Measurements from ENCODE around the gene FKBP15.
"Not testable (repeated sequence)": the region's sequence is repeated elsewhere in the genome, so short reads cannot be mapped to it uniquely, and the experiment has no call there.

FKBP15 gene, protein sequence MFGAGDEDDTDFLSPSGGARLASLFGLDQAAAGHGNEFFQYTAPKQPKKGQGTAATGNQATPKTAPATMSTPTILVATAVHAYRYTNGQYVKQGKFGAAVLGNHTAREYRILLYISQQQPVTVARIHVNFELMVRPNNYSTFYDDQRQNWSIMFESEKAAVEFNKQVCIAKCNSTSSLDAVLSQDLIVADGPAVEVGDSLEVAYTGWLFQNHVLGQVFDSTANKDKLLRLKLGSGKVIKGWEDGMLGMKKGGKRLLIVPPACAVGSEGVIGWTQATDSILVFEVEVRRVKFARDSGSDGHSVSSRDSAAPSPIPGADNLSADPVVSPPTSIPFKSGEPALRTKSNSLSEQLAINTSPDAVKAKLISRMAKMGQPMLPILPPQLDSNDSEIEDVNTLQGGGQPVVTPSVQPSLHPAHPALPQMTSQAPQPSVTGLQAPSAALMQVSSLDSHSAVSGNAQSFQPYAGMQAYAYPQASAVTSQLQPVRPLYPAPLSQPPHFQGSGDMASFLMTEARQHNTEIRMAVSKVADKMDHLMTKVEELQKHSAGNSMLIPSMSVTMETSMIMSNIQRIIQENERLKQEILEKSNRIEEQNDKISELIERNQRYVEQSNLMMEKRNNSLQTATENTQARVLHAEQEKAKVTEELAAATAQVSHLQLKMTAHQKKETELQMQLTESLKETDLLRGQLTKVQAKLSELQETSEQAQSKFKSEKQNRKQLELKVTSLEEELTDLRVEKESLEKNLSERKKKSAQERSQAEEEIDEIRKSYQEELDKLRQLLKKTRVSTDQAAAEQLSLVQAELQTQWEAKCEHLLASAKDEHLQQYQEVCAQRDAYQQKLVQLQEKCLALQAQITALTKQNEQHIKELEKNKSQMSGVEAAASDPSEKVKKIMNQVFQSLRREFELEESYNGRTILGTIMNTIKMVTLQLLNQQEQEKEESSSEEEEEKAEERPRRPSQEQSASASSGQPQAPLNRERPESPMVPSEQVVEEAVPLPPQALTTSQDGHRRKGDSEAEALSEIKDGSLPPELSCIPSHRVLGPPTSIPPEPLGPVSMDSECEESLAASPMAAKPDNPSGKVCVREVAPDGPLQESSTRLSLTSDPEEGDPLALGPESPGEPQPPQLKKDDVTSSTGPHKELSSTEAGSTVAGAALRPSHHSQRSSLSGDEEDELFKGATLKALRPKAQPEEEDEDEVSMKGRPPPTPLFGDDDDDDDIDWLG
- 90.6 to 93.1 reads per million in 2 donors for total RNA-seq

DNA sequence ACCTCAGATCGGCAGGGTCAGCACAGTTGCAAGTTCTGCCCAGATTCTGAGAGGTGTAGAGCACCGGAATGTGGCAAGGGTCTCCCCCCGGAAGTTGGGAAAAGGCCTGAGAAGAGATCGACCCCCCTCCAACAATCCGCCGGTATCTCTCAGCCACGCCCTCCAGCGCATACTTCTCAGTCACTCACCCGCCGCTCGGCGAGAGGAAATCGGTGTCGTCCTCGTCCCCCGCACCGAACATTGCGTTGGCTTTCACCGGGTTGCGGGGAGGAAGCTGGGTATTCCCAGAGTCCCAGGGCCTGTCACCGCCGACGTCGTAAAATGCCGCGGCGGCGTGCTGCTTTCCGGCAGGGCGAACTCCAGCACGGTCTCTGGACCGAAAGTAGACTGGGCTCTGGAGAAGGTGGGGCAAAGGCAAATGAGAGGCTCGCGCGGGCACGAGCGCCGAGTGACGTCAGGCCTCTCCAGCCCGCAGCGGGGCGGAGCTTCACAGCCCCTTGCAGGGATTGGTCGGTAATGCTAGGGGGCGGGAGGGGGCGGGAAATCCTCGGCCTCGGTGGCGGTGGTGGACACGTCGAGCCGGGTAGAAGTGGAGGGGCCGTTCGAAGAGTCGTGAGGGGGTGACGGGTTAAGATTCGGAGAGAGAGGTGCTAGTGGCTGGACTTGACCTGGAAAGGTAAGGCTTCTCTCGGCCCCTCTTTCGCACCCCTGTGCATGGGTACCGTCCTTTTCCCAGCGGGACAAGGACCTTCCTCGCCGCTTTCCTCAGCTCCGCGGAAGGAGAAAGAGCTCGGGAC is at the start of gene FKBP15, which contains the start of gene SLC31A1:
FKBP15 (minus strand) TSS at position 275 of the 797 bp plus-strand sequence; CDS start at position 241, 34 bp downstream.
SLC31A1 (plus strand) TSS at position 542 of the 797 bp plus-strand sequence. CDS start 34,605 bp downstream, outside the sequence.
- DNase-seq: peak; percentile 95

DNA sequence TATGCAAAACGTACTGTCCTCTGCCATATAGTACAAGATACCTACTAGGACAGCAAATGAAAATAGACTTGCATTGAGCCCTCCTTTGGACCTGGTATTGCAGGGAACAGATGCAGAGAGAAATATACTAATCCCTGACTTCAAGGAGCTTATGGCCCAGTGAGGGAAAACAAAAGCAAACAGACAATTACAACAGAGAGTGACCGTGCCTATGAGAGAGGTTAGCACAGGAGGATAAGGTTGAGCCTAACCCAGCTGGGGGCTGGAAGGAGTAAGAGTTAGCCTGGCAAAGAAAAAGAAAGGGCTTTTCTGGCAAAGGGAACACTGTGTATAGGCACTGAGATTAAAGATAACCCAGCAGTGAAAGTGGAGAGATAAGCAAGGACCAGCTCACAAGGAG is 48.8 kb upstream of the FKBP15 start:
- no peak for DNase-seq

DNA sequence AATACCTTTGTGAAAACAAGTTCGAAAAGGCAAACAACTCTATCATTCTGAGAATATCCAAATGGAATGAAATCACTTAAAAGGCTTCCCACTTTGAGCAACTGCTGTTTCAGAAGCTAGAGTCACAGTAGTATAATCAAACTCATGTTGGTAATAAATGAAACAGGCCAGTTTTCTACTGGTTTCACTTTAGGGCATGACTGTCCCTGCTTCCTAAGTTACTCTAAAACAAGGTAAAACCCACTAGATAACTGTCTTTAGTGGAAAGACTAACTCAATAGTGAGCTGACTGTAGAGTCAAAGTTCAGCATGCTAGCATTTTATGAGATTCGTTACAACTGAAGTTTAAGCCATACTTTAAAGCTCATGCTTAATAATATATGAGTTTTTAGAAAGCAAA is 48.3 kb upstream of the FKBP15 start:
- DNase-seq: no peak

DNA sequence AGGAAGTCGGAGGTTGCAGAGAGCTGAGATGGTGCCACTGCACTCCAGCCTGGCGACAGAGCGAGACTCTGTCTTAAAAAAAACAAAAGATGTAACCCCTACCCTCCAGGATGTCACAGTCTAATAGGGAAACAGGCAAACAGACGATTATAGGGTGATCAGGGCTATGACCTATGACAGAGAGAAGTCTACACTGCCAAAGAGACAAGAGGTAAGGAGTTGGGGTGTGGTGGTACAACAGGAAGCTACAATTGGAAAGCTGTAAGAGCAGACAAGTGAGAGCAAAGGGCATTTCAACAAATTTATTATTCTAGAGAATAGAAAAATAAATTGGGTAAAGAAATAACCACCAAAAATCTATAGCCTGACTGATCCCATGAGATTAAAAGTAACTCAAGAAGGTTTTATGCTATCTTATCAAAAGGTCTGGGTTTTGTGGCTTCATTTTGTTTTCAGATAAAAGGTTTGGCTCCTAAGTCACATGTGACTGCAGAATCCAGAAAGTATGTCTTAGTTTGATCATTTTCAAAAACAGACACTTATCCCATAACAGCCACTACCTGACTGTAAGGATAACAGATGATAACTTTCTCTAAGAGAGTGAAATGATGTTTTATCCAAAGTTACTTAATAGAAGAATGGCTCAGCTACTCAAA is 47.0 kb upstream of the FKBP15 start:
- DNase-seq: no peak

DNA sequence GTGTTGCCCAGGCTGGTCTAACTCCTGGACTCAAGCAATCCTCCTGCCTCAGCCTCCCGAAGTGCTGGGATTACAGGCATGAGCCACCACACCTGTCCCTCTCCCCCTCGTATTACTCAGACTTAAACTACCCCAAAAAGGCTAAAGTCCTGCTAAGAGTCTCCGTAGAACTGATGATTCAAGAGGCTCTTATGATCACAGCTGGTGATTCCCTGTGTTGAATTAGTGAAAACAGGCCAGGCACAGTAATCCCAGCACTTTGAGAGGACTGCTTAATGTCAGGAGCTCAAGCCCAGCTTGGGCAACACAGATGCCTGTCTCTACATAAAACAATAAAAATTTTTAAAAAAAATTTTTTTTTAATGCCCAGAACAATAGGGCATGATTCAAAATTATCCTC is 45.1 kb upstream of the FKBP15 start:
- DNase-seq: no peak

DNA sequence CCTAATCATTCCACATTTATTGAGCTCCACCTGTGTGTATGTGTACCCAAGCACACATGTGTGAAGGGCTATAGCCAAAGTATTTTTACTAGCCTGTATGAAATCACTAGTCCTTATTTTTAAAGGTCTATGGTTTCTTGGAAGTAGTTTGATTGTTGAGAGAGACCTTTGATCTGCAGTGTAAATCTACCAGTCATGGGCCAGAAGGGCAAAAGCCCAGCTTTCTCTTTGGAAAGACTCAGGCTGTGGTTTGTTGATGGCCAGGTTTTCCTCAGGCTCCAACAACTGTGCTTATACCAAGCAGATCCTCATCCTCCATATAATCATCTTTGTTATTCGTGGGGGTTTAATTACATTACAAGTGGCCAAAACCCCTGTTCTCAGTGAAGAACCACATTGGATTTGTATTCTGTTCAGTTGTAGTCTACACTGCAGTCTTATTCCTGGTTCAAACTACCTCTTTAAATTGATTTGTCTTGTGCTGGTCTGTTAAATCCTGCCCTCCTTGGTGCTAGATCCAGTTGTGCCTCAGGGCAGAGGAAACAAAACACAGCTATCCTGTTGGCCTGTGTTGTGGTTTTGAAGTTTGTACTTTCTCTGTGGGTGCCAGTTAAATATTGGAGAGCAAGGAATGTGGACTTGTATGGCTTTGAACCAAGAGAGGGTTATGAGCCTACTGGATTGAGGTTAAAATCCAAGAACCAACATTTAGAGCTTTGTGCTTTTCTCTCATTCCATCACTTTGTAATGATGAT is 41.0 kb upstream of the FKBP15 start:
- no peak for DNase-seq

DNA sequence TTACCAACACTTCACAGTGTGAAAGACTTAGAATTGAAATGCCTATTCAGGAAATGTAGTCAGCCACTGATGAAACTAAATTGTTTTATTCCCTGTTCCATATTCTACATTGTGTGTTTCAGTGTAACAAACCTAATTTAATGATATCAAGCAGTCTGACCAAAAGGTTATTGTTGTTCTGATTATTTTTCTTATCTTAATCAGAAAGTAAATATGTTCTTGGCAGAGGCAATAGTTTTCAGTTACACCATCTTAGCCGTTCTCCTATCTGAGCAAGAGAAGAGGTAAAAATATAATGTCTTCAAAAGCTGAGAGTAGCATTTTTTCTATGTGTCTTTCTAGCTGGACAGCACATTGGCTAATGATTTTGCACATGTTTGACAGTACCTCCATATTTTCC is 37.2 kb upstream of the FKBP15 start:
- no peak for DNase-seq

DNA sequence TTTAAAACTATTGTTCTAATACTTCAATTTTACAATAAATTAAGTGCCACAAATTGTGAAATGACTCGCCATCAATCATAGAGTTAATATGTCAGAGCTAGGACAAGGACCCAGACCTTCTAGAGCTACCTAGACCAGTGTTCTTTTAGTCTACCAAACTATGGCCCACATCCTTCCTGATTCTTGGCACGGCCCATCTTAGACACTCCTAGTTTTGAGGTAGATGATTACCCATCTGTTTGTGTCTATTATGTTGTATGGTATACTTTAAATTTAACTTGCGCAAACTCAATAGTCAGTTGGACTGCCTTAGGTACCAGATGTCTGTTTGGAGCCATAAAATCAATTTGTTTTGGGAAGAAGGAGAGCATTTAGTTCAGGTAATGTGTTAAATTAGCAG is 36.8 kb upstream of the FKBP15 start:
- no peak for DNase-seq

DNA sequence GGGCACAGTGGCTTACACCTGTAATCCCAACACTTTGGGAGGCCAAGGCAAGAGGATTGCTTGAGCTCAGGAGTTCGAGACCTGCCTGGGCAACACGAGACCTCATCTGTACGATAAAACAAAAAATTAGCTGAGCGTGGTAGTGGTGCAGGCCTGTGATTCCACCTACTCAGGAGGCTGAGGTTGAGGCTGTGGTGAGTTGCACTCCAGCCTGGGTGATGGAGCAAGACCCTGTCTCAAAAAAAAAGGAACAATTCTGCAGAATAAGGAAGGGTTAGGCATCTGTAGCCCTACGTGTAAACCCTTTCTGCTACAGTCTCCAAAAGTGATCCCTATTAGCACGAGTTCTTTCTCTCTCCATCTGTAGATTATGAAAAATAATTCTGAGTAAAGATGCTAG is 34.4 kb upstream of the FKBP15 start:
- no peak for DNase-seq

DNA sequence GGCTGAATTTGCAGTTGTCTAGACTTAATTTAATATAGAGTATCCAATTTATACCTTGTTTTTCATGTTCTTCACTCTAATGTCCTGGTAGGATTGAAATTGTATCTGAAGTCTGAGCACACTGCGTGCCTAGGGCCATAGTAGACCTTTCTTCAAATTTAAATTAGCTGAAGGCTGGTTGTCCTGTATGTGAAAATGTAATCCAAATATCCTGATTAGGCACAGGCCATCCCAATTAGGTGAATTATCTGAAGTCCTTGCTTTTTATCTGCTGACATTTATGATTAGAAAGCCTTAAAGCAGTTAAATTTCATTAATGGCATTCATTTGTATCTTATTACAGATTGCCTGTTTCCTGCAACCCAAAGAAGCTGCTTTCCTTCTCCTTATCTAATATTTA is 33.9 kb upstream of the FKBP15 start:
- DNase-seq: no peak

DNA sequence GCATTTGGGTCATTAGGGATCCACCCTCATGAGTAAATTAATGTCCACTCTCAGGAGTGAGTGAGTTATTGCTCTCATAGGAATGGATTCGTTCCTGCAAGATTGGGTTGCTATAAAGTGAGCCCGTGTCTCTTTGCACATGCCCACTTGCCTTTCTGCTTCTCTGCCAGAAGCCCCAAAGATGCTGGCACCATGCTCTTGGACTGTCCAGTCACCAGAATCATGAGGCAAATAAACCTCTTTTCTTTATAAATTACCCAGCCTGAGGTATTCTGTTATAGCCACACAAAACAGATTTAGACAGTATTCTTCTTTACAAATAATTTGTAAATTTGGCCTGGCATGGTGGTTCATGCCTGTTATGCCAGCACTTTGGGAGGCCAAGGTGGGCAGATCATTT is 29.7 kb upstream of the FKBP15 start:
- no peak for DNase-seq

DNA sequence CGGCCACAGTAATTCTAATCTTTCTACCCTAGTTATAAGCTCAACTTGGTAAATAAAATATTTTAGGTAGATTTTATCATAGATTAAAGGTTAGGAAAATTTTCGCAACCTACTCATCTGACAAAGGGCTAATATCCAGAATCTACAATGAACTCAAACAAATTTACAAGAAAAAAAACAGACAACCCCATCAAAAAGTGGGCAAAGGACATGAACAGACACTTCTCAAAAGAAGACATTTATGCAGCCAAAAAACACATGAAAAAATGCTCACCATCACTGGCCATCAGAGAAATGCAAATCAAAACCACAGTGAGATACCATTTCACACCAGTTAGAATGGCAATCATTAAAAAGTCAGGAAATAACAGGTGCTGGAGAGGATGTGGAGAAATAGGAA is 28.6 kb upstream of the FKBP15 start:
- not testable (repeated sequence) for DNase-seq

DNA sequence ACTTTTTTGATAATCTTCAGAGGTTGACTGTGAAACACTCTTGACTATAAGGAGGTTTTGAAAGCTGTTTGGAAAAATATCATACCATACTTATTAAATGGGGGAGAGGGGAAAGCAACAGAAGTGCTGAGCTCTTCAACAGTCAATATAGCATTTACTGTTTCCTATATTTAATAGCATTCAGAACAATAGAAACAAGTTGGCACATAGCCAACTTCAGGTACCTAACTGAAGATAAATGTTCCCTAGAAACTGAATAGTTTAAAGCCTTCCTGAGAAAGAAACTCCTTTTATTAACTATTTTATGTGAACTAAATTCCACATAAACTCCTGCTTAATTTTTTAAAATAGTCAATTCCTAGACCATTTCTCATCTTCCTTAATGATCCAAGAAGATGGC is 26.6 kb upstream of the FKBP15 start:
- no peak for DNase-seq

DNA sequence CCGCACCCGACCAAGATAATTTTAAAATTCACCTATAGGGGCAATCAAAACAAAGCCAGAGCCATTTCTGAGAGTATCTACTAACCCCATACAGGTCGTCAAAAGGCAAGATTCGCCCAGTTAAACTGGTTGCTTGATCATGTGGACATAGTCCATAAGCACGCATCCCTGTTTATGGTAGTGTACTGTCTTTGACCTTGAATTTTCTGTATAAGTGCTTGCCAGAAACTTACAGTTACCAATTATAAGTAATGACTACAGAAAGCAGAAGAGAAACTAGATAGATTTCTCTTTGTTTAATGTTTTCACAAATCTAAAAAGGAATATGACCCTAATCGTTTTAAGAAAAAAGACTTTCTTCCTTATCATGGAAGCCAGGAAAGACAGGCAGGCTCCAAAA is 25.9 kb upstream of the FKBP15 start:
- no peak for DNase-seq

DNA sequence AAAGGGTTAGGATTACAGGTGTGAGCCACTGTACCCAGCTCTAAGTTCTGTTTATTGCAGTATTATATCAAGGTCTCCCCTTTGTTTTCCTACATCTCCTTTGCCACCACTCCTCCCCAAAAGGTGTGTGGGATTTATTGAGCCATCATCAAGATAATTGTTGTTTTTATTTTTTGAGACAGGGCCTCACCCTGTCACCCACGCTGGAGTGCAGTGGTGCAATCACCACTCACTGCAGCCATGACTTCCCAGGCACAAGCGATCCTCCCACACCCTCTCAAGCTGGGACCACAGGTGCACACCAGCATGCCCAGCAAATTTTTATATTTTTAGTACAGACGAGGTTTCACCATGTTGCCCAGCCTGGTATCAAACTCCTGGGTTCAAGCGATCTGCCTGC is 24.8 kb upstream of the FKBP15 start:
- no peak for DNase-seq

DNA sequence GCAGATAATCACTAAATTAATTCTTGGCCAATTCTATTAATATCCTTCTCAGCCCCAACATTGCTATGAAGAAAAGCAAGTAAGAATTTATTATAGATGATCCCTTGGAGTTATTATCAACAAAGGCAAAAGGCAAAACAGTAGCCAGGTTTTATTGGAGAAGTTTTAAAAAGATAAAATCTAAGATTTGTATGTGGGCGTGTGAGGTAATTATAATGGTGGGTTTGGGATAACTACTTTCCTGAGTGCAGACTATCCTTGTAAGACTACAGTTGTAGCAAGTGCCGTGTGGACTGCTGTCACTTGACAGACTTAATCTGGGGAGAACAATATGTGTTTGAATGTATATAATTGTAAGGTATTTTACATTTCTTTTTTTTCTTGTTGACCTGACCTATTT is 23.5 kb upstream of the FKBP15 start:
- no peak for DNase-seq

DNA sequence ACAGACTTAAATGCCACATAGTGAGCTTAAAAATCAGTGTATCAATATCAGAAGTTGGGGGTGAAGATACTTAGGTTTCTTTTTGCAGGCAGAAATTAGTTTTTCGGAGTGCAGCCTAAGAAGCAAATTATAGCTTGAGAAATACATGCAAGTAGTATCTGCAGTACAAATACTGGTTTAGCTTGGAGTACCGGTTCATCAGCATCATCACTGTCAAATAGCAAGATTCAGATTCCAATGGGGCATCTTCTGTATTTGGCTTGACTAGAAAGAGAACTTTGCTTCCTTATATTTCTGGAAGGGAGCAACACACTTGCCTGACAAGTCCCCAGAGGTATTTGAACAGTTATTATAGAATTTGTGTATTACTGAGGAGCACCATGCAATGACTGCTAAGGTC is 20.1 kb upstream of the FKBP15 start:
- DNase-seq: no peak

DNA sequence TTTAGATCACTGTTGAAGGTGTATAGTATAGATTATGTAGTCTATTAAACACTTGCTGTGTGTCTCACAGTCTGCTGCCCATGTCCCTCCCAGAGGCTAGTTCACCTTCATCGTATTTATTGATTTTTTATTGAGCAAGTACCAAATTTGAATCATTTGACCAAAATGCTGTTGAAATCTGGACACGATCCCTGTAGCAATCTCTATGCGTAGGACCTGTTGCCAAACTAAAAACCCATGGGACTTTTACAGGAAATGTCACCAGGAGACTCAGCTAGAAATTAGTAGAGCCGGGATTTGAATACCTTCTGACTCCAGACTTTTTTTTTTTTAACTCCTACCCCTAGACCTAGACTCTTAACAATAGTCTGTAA is 17.8 kb upstream of the FKBP15 start:
- no peak for DNase-seq

DNA sequence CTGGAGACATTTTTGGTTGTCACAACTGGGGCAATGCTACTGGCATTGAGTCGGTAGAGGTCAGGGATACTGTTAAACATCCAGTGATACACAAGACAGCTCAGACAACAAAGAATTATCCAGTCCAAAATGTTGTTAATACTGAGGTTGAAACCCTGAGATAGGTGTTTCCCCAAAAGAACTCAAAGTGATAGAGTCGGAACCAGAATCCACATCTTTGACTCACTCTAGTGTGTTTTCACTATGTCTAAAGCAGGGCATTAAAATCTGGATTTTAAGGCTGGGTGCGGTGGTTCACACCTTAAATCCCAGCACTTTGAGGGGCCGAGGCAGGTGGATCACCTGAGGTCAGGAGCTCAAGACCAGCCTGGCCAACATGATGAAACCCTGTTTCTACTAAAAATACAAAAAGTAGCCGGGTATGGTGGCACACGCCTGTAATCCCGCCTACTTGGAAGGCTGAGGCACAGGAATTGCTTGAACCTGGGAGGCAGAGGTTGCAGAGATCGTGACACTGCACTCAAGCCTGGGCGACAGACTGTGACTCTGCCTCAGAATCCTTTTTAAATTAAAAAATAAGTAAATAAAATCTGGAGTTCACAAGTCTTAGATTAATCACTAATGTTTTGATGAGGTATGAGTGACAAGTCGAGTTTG is 17.3 kb upstream of the FKBP15 start:
- no peak for DNase-seq

DNA sequence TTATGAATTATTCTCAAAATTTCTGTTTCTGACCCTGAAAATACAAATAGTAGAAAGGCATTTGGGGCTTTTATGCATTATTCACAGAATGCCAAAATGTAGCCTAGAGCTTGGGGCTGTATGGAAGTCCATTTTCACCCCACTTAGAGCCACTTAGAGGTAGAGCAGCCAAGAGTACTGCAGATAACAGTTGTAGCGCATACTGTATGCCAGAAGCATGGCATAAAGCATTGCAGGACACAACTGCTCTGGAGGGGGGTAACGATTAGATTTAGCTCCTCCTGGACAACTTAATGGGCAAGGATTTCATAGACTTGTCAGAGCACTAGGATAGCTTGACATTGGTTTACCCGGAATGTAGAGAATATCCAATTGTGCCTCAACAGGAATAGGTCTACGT is 15.9 kb upstream of the FKBP15 start:
- no peak for DNase-seq
